Hepatic stellate cell (primary cell): ENCODE results near the gene OTX2.

ENCODE experiments used
- DNase-seq: peaks from one replicate; pipeline ENCODE4 v3.0.0; 2011; ENCODE audit warnings: low spot score

The OTX2 gene

DNA sequence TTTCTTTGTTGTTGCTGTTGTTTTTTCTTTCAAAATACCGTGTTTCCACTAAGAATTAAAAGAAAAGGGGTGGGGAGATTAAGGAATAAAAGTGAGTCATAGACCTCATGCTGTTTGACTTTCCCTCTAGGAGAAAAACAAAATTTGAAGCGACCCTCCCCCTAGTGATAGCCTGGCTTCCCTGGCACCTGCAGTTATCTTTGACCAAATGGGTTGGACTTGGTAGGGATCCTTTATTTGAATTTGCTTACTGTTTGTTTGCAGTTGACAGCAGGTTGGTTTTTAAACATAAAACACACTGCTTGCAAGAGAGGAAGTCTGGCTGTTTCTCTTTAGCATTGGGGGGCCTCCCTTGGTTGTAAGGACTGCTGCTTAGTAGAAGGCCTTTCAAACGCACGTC lies 14.0 kb downstream of the OTX2 start:
- no peak for DNase-seq

DNA sequence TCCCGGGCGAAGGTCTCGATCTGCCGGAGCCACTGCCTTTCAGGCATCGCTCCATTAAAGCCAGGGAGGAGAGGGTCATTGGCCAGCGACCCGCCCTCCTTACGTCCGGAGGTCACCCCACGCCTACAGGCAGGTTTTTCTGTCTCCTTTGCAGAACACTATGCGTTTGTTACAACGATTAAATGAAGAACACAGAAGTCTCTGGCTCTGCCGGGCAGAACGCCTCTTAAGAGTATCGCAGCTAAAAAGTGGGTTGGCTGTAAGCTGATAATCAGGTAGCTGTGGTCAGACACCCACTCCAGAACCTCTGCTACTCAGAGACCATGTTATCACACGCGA lies 15.0 kb downstream of the OTX2 start:
- no peak for DNase-seq

DNA sequence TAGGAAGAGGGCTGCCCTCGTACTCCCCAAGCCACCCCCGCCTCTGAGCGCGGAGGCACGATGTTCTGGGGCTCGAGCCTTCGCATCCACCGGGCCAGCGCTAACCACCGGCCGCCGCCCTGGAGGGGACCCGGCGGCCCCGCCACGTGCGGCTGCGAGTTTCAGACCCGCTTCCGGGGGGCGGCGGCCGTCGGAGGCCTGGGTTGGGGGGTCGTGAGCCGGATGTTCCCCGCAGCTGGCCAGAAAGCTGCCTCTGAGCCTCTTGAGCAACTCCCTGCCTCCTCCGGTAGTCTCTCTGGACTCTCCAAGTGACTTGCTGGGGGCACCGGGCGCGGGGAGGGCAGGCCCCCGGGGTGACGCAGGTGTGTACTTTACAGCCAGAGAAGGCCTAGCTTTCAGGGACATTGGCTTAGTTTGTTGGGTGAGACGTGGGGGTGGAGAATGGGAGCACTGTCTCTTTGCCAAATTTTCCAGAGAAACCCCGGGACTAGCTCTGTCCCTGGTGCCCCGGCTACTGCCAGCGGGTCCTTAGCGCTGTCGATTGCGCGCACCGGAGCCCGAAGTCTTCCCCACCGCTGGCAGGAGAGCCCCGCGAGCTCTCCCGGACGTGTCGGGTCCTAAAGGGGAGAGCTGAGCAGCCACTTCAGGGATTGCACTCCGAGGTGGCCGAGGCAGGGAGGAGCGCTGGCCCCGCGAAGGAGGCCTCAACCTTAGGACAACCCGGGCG lies 15.6 kb downstream of the OTX2 start:
- DNase-seq: no peak

DNA sequence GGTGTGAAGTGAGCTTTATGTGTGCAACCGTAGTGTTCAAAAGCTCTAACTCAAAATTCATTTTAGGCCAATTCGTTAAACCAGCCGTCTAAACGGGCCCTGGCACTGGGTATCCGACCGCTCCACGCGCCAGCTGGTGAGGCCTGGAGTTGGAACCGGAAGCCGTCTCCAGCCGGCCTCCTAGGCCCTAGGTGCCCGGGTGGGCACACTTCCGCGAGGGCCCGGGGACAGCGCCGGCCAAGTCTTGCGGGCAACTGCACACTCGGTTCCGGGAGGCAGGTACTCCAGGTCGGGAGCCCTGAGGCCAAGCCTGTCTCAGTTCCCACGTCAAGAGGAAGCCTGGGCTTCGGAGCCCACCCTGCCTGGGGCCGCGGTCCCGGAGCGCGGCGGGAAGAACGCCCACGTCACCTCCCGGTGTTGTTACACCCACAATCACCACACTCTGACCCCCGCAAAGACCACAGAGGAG lies 16.2 kb downstream of the OTX2 start:
- DNase-seq: no peak

DNA sequence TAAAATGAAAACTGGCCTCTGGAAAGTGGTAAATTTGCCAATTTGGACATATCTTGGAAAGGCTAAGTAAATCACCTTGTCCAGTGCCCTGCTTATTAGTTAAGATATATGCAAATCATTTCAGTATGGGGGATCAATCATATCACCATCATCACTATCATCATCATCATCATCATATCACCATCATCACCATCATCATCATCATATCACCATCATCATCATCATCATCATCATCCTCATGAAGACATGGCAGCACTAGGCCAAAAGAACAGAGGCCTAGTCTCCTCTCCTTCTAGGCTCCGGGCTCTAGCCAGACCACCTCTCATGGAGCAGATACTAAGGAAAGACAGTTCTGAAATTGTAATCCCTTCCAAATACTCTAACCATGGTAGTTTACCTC lies 20.3 kb downstream of the OTX2 start:
- DNase-seq: no peak

DNA sequence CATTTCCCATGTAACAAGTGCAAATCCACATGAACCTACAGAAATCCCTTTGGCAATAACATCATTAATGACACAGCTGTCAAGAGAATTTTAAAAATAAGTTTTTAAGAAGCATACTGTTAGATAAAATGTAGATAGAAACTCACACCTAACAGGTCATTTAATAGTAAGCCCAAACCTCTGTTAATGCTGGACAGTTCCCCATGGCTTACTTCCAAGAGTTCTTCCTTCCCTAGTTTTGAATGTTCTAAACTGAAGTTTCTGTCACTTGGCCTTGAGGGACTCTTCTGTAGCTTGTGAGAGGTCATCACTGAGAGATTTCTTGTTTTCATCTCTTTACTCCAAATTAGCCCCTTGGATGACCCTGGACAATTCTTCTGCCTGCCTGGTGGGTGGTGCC lies 22.7 kb downstream of the OTX2 start:
- no peak for DNase-seq

DNA sequence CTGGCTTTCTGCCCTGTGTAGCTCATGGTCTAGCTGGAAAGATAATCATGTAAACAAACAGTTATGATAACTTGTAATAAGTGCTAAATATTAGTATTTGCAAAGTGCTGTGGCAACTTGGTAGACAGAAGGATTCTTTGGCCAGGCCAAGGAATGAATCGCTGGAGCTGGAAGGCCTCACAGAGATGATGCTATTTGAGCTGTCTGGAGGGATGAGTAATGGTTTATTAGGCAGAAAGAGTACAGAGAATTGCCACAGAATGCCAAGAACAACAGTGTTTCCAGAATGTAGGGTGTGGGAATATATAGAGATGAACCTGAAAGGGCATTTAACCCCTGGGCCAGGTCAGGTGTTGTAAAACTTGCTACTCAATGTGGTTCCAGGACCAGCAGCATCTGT lies 27.6 kb downstream of the OTX2 start:
- no peak for DNase-seq

DNA sequence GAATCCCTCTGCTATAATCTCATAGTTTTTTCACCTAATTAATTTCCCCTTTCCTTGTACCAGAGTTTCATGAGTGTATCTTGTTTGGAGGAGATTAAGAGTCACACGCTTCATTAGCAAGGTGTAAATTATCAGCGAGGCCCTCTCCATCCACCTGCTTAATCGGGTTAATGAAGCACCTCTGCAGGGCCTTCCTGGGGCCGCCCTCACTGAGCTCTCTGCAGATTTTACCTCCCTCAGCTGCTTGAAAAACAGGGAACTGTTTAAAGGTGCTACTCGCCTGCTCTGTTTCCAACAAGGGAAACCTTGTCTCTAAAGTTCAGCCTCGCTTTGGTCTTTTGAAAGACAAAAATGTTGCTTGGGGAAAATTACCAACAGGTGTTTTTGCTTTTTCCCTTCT lies 35.8 kb downstream of the OTX2 start:
- DNase-seq: no peak

DNA sequence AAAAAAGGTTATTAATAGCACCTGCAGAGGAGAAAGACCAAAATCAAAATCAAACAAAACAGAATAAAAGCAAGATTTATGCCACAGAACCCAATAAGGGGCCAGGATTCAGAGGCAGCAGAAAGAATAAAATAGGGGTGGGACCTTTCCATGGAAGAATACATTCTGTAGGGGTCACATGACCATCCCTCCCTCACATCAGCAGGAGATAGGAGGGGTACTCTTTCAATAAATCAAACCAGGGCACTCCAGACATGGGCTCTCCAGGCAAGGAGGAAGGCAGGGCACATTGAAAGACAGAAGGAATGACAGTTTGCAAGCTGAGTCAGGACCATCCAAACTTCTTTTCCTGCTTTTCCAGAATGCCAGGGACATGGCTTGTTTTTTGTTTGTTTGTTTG lies 39.8 kb downstream of the OTX2 start:
- DNase-seq: no peak

DNA sequence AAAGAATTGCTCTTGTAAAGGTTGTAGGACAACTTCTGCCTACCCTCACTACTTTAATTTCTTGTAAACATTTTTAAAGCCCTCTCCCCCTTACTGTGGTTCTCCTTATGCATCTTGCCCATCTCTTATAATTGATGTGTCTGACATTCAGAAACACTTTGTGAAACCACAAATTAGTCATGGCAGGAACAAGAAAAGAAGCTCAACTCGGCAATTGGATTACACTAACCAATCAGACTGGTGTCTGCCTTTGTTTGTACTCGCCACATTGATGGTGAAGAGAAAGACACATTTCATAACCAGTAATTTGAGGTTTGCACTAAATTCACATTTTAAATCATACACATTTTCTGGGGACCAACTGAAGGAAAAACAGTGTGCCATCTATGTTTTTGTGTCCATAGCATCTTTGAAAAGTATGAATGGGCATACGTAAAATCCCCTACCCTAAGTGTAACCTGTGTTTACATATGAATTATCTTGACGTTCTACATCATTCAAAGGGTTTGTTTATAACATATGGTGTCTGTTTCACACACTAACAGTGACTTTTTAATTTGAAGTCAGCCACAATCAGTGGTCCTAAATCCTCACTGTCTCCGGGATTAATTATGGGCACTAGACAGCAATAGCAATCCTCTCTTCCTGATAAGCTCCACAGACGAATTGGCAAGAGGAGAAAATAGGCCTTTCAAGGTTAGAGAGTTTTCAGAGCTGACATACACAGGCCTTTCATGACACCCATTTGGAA lies 49.9 kb downstream of the OTX2 start:
- DNase-seq: no peak

DNA sequence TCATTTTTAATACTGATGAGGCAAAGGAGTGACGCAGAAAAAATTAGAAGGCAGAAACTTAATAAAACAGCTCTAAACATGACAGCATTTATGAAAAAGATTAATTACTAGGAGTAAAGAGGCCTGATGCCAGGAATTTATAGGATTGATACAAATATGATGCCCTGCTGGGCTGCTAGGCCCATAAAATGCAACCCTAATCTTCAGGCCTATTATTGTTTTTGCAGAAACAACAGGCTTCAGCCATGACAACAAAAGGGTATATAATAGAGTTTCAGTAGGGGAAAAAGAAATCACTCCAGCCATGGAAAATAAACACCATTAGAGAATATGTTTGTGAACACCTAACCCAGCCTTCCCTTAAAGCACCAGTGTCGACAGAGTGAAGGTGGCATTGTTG lies 50.6 kb downstream of the OTX2 start:
- no peak for DNase-seq

DNA sequence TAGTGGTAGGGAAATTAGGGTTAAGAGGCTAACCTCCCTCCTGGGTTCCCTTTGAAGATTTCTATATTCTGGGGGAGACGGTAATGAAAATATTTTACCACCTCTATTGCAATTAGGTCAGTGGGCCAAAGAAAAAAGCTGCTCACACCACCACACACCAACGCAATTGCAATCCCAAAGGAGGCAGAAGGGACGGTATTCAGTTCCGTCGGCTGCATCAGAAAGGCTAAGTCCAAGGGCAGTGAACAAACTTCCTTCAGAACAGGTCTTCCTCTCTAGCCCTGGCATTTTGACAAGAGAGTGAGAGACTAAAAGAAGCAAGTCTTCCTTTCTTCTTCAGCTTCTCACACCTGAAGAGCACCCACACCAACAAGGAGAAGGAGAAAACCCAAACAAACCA lies 51.2 kb downstream of the OTX2 start:
- DNase-seq: no peak

DNA sequence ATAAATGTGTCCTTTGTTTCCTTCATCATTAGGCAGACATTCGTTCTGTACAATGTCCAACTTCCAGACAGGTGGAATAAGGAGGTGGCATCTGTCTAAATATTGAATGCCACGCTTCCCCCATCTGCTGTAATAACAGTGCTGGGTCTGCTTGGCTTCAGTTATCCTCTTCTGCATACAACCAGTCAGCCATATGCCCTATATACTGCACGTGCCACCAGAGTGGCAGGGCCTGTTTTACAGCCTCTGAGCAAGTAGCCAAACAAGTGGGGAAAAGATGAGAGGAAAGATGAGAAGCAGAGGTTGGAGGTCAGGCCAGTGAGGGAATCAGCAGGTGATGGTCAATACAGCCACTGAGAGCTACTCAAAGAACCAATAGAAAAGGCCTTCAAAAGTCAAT lies 55.4 kb downstream of the OTX2 start:
- DNase-seq: no peak

DNA sequence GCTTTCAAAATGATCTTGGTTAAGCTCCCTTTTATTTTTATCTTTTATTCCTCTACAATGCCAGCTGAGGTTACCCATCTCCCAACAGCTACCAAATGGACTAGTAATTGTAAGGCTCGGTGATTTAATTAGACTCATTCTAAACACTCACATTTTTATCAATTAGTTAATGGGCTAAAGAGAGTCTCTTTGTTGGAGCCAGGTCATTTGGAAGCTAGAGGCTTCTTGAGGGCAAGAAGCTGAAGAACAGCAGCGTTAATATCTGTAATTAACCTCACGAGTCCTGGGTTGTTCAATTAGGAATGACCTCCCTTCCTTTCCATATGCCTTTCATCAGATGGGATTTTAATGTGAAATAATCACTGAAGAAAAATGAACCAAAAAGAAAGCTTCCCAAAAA lies 56.9 kb downstream of the OTX2 start:
- no peak for DNase-seq

DNA sequence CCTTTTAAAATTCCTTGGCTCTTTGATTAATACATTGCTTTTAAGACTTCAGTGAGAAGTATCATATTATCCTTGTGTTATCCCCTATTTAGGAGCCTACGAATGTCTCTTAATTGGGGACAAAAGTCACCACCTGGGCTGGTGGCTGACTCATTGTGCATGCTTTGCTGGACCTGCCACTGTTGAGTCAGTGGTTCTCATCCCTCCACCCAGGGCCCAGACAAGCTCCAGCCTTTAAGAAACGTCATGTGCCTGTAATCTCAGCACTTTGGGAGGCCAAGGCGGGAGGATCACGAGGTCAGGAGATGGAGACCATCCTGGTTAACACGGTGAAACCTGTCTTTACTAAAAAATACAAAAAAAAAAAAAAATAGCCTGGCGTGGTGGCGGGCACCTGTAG lies 57.9 kb downstream of the OTX2 start:
- DNase-seq: no peak

DNA sequence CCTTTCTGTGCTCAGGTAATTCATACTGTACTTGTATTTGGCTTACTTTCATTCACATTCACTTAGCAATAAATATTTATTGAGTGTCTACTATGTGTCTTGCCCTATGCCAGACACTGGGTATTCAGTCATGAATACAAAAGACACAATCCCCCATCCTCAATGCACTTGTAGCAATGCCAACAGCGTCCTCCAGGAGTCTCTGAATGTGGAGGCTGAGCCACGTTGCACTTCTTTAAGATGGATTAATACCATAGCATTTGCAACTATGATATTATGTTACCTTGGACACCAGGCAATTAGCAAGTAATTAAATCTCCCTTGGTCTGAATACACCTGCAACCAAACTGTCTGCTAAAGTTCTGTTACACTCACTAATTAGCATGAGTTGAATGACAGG lies 58.8 kb downstream of the OTX2 start:
- DNase-seq: no peak
